GM19193 (cell line): ENCODE results near the gene AQP1.

Experiments used
- POLR2A ChIP-seq: IDR thresholded peaks from 4 replicates; pipeline ENCODE4 v1.6.1; 2011; ENCODE audit not compliant: insufficient read depth, insufficient read length; ENCODE audit errors: extremely low read depth

The AQP1 gene

DNA sequence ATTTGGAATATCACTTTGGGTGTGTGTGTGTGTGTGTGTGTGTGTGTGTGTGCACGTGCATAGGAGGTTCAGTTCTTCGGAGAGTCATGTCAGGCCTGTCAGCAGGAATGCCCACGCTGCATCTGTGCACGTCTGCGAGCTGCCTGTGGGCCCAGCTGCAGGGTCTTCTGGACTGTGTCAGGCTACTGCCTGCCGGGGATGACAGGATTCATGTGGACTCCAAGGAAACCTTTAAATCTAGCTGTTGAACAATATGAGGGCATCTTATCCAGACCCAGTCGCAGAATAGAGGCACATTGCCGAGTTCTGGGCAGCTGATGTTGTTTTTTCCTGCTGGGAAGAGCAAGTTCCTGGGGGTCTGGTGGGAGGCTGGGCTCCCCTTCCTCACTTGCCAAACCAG is 19.0 kb downstream of the AQP1 start:
- TF ChIP-seq POLR2A = no peak

DNA sequence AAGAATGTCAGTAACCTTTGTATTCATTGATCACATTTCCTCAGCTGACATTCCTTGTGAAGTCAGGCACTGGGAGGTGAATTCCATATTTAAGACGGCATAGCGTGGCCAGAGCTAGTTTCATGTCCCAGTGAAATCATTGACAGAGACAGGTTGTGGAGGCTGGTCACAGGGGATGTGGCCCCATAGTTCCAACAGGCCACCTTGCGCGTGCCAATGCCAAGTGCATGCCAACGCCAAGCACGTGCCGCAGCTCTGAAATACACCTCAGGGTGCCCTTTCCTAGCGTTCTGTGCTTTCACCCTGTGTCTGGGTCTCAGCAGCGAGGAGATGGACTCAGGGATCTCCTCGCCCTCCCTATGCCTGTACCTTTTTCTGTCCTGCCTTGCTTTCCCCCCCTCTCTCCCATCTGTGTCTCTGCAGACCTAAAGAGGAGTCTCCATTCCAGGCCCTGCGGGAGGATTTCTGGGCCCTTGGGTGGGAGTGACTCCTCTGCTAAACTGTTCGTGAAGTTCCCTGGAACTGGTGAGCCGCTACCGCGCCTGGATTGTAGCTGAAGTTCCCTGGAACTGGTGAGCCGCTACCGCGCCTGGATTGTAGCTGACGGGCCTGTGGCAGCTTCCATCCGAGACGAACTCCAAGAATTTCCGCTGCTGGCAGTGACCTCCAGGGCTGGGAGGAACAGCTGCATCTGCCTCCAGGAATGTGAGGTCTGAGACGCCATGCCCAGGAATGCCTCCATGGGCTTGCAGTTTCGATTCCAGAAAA is 19.7 kb downstream of the AQP1 start:
- TF ChIP-seq POLR2A = no peak

DNA sequence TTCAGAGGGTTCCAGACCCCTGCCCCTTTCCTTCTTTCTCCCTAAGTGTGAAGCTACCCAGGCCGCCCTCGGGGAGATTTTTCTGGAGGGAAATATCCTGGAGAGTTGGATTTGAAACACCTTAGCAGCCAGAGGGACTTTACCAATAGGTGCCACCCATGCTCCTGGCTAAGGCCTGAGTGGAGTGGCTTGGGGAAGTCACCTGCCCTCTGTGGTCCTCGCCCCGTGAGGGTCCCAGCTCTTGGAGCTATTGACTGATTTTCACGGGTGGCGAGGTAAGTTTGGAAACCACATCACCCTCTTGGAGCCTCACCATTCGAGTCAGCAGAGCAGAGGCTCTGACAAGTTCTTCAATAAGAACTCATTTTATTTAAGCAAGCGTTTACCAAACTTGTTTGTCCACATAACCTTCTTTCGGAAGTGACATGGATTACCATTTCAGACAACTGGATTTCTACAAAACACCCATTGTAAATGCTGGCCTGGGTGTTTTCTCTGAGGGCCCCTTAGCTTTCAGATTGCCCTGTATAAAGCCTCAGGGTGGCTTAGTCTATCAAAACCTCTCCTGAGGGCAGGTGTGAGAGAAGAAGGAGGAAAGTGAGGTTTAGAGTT is 20.4 kb downstream of the AQP1 start:
- TF ChIP-seq POLR2A = no peak

DNA sequence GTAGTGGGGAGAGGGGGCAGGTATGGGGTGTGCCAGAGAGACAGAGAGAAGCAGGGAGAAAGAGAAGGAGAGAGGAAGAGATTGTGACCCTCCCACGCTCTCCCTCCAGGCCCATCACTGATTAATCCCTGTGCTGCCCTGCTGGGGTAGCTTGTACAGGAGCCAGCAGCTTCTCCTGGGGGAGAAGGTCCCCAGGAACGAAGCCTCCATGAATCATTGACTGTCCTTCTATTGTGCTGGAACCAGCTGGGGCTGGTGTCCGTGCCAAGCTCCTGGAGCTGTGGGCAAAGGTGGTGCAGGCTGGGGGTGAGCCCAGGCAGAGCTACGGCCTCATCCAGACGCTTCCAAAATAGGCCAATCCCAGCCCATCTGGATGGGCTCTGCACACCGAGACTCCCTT is 20.9 kb downstream of the AQP1 start:
- no peak for TF ChIP-seq POLR2A

DNA sequence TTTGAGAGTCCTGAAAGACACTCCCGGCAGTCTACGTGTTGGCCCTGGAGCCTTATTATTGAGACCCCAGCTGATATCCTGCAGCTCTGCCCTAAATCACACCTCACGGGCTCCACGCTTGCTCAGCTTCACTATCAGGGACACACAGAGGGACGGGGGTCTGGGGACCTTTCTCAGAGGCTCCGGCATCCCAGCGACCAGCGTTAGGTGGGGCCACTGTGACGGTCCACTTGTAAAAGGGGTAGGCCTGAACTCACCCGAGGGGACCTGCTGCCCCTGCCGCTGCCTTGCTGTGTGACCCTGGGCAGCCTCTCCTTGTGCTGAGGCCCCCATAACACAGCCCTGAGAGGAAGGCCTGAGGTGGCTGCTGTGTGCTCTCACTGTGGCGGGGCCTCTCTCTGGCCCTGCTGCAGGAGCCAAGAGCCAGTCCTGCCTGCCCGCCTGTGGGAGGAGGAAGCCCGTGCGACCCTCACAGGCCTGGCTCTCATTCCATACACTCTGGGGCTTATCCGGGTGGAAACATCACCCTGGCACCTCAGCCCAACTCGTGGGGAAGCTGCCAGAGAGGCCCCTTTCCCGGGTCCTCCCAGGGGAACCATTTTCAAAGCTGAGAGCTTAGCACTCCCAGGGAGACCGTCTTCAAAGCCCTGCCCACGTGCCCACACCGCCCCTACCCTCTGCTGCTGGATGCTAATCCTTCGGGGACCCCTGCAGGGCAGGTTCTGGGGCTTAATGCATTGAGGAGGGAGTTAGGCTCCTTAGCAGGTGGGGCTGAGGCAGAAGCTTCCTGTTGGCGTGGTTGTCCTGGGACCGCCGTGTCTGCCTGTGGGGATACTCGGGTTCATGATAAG is 21.7 kb downstream of the AQP1 start:
- TF ChIP-seq POLR2A = no peak

DNA sequence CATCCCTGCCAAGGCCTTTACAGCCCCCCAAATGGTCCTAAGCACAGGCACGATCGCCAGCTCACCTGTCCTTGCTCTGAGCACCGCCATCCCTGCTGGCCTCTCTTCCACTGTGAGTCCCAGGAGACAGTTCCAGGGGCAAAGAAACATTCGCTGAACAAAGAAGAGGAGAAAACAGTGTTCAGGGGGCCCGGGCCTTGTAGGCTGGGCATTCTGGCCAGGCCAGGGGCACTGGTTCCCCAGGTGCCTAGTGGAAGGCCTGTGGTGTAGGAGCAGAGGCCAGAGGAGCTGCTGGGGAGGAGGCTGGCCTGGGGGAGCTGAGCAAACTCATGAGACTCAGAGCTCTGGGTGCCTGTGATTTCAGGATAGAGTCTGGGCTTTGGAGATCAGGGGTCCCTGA is 22.6 kb downstream of the AQP1 start:
- TF ChIP-seq POLR2A = no peak

DNA sequence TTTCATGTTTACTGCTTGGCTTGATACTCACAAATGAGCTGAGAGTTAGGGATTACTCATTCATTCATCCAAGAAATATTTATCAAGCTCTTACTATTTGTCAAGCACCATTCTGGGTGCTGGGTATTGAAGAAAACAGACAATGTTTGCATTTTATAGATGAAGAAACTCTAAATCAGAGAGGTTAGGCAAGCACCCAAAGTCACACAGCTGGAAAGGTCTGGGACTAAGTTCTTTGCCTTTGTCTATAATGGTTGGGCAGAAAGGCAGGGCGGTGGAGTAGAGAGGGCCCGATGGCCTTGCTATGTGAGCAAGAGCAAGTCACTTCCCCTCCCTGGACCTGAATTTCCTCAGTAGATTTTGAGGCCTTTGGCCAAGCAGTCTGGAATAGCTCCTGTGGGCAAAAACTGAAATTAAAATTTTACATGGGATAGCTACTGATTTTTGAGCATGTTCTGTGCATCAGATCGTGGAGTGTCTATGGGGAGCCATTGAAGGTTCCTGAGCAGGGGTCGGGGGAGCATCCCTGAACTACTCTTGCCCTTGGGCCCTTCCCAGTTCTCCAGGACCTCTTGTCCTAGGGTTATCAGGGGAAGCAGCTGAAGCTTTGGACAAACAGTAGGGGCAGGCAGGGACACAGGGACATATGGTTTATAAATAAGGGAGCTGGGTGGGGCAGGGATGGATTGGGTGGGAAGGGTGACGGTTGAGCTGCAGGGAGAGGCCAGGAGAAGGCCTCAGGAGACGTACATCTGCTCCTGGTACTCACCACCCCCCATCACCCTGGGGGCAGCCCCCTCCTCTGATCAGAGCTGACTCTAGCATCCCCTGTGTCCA is 23.3 kb downstream of the AQP1 start:
- no peak for TF ChIP-seq POLR2A

DNA sequence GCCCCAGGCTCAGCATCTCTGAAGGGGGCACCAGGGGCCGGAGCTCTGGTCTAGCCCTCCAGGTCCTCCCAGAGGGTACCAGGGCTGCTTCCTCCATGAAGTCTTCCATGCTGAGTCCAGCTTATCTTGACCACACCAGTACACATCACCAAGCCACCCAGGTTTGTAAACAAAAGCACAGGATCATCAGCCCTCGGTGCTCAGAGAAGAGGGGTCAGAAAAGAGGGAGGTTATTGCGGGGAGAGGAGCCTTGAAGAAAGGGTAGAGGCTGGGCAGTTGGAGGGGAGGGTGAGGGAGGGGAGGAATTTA is 23.9 kb downstream of the AQP1 start:
- no peak for TF ChIP-seq POLR2A

DNA sequence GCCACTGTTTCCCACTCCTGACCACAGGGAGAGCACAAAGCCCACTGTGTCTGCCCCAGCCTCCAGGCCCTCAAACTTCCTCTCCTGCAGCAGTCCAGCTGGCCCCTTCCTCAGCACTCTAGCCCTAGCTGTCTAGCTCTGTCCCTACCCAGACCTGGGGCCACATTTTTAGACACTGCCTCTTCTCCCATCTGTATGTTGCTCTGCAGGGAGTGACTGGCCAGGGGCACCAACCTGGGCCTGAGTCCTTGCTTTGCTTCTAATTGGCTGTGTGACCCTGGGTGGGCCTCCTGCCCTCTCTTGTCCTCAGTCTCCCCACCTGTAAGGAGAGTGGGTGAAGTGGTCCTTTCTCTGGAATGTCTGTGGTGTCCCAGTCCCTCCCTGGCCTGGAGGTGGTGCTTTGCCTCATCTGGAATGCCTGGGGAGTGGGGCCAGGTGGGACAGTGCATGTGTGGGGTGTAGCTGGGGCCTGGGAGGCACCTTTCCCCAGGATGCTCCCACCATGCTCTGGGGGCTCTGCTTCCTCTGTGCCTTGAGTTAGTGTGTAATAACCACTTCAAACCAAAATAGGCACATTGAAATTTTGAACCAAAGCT is 25.1 kb downstream of the AQP1 start:
- TF ChIP-seq POLR2A = no peak

DNA sequence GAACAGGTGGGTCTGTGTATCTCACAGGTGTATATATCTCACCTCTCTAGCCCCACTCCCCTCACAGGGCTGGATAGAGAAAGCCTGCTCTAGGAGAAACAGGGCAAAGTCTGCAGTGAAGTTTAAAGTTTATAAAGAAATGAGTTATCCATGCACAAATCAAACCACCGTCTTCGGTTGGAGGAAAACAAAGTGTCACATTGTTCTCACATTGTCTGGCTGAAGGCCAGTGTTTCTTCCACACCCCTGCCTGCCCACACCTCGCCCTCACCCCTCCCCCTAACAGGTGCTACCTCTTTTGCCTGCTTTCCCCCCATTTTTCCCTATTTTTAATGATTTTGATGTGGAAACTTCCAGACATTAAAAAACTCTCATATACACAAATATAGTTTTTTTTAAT is 25.8 kb downstream of the AQP1 start:
- TF ChIP-seq POLR2A = no peak

DNA sequence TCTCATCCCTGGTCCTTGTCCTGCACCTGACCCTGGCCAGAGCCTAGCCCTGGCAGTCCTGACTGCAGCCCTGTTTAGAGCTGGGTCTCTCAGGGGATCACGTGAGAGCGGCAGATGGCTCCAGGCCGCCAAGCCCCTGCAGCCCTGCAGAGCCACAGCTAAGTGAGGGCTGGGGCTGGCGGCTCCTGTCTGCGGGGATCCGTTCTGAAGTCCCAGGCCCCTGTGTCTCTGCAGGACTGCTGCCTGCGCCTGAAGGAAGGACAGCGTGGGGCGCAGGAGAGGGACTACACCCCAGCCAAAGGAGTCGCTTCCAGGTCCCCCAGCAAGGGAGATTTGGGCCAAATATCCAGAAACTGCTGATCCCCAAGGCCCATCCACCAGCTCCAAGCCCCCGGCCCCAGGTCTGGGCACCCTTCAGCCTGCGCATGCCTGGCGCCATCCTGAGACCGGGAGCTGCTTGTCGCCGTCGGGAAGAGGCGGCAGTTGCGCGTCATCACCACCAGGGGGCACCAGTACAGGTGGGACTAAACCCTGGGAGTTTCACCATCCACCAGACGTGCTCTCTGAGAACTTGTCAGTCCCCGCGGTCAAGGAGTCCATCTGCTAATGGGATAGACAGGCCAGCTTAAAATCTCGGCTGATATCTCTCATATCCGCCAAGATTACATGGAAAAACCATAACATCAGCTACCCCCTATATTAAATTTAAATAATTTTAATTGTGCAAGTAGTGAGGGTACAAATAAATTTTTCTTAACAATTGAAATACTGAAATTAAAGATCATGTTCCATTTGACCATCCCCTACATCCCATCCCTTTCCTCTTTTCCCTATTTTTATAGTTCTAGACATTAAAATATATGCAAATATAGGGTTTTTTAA is 27.0 kb downstream of the AQP1 start:
- no peak for TF ChIP-seq POLR2A

DNA sequence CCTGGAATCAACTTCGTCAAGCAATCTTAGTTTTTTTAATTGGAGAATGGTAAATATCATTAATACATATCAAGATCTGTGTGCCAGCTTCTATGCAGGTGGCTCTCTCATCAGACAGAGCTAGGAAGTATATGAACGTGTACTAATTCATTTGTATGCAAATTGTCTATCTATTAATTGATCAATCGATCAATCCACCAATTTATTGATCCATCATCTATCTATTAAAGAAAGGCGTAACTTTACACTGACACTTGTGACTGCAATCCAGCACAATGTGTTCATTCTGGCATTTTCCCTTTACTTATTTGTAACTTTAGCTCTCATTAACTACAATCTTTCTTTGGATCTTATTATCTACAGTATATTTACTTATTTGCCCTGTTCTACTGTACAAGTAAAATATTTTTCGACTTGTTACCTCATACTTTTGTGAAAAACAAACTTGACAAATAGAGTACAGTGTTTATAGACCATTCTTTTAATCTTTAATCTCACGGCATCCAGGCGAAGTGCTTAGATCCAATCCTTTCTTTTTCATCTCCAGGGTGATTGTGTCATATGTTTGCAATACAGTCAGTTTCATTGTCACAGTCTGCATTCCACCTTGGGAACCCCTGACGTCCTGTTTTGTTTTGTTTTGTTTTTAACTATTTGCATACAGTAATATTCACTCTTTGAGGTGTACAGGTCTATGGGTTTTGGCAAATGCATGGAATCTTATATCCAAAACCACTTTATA is 30.1 kb downstream of the AQP1 start:
- no peak for TF ChIP-seq POLR2A

DNA sequence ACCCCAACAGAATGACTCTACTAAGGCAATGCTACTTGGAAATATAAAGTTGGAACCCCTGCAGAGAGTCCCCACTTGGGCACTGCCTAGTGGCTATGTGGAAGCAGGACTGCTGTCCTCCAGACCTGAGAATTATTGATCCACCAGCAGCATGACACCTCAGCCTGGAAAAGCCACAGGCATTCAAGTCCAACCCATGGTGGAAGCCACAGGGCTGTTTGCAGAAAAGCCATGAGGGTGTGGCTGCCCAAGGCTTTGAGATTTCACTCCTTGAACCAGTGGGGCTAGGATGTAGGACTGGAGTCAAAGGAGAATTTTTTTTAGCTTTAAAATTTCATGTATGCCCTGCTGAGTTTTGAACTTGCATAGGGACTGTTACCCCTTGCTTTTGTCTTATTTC is 38.5 kb downstream of the AQP1 start:
- TF ChIP-seq POLR2A = no peak
